ENCODE results near the gene PDZD2.

PDZD2 gene

GRCh38 chr5:32044939-32045338, 406.0 kb downstream of the PDZD2 start:
- H3K9me3 Mint-ChIP-seq, result no peaks in the 10 kb centered on the region
- no peaks in the 10 kb centered on the region for H3K27me3 Mint-ChIP-seq
- H3K36me3 Mint-ChIP-seq, result no peaks in the 10 kb centered on the region
- H3K4me1 Mint-ChIP-seq, result no peaks in the 10 kb centered on the region
- H3K27ac Mint-ChIP-seq, result no peak overlapping the region
- H3K4me3 Mint-ChIP-seq, result no peak overlapping the region

DNA sequence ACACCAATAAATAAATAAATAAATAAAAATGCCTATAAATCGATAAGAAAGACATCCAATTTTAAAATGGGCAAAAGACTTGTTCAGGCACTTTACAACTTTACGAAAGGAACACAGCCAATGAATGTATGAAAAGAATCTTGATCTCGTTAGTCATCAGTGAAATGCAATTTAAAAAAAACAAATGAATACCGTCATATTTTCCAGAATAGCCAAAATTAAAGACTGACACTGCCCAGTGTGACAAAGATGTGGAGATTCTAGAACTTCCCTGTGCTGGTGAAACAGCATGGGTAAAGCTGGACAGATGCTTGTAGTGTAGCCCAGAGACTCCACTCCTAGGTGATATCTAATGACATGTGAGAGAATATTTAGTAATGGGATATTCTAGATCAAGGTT, 408.1 kb downstream of the PDZD2 start:
- Mint-ChIP-seq H3K27ac (no peak overlapping the region), H3K36me3 (peaks cover 2% of the 10 kb centered on the region), H3K4me1 (no peaks in the 10 kb centered on the region), H3K4me3 (no peak overlapping the region), H3K9me3 (no peaks in the 10 kb centered on the region), H3K27me3 (no peaks in the 10 kb centered on the region)

DNA sequence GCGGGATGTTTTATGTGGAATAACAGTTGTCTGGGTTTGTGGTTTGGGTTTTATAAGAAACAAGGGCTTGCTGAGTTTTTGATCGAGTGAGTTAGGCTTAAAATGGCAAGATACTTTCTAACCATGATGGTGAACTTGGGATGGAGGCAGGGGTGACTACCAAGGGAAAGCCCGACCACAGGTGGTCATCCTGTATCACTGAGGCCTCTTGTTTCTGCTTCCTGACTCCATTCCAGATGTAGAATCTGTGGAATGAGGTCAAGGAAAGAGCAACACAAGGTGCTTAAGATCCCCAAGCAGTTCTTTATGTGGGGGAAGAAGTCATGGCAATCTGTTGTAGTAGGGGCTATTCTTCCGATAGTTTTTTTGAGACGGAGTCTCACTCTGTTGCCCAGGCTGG, 412.9 kb downstream of the PDZD2 start:
- H3K27ac Mint-ChIP-seq, result no peak overlapping the region
- H3K4me3 Mint-ChIP-seq, result no peak overlapping the region
- H3K27me3 Mint-ChIP-seq, result no peaks in the 10 kb centered on the region
- no peaks in the 10 kb centered on the region for H3K4me1 Mint-ChIP-seq
- no peaks in the 10 kb centered on the region for H3K9me3 Mint-ChIP-seq
- peaks cover 2% of the 10 kb centered on the region for H3K36me3 Mint-ChIP-seq

DNA sequence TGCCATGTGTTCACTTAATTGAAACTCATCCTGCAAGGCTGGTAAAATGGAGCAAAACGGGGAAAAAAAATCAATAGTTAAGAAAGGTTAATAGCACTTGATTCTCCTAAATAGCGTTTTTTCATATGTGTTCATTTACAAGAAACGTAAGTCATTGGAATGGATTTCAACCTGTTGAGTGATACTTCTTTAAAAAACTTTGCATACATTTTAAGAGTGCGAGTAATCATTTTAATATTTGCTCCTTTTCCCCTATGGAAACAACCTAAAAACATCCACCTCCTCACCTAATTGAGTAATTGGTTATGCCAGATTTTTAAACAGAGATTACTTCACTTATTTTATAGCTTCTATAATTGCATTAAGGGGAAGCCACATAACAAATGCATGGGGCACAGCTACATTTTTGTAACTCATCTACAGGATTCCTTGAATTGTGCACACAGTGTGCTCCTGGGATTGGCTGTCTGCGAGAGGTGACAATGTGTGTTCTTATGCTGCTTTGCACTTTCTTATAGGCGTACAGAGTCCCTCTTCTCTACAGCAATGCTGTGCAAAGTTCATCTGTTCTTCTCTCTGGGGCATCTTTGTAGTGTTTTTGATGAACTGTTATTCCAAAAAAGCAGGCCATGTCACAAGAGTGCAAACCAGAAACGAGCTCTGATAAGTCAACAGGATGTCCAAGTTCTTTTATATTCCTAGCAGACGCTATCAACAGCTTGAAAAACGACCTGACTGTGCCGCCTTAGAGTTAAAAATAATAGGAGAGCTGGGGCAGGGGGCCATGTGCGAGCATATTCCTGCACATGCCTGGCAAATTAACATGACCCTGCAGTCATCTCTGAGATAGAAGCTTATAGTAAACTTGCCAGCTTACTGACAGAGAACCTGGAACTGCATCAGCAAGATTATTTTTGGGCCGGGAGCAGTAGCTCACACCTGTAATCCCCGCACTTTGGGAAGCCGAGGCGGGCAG, 417.2 kb downstream of the PDZD2 start:
- Mint-ChIP-seq H3K27ac (no peak overlapping the region), H3K27me3 (no peaks in the 10 kb centered on the region), H3K4me3 (no peak overlapping the region), H3K4me1 (no peaks in the 10 kb centered on the region), H3K9me3 (no peaks in the 10 kb centered on the region), H3K36me3 (peaks cover 2% of the 10 kb centered on the region)

DNA sequence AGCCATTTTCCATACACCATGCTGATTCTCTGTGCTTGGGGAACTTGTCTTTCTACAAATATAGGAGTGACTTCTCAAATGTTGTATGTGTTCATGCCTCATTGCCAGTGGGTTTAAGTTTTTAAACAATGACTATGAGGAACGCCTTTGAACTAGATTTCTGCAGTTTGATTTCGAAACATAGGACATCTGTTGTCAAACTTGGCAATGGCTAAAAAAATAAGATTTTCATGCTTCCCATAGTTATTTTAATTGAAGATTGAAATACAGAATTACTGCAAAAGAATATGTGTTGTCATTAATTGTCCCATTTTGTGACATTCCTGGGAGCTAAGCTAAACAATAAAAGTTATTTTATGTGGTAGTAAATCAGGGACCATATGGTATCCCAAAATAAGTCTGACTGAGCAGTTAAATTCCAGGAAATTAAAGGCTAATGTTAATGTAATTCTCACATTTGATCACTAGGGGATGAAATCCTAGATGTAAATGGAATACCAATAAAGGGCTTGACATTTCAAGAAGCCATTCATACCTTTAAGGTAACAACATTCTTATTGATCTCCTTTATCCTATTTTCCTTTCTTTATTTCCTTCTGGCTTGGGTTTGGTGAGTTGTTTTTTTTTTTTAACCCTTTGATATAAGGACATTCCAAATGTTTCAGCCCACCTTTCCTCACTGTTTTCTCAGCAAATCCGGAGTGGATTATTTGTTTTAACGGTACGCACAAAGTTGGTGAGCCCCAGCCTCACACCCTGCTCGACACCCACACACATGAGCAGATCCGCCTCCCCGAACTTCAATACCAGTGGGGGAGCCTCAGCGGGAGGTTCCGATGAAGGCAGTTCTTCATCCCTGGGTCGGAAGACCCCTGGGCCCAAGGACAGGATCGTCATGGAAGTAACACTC, 418.5 kb downstream of the PDZD2 start:
- H3K27me3 Mint-ChIP-seq, result no peaks in the 10 kb centered on the region
- H3K4me3 Mint-ChIP-seq, result no peak overlapping the region
- no peaks in the 10 kb centered on the region for H3K36me3 Mint-ChIP-seq
- H3K4me1 Mint-ChIP-seq, result no peaks in the 10 kb centered on the region
- H3K9me3 Mint-ChIP-seq, result no peaks in the 10 kb centered on the region
- H3K27ac Mint-ChIP-seq, result no peak overlapping the region

- H3K27ac Mint-ChIP-seq, result no peak overlapping the region
- H3K4me1 Mint-ChIP-seq, result no peaks in the 10 kb centered on the region
- H3K36me3 Mint-ChIP-seq, result no peaks in the 10 kb centered on the region
- H3K4me3 Mint-ChIP-seq, result no peak overlapping the region
- no peaks in the 10 kb centered on the region for H3K27me3 Mint-ChIP-seq
- H3K9me3 Mint-ChIP-seq, result no peaks in the 10 kb centered on the region
Observed at GRCh38 chr5:32058101-32058500, 419.2 kb downstream of the PDZD2 start.

- Mint-ChIP-seq H3K36me3 (no peaks in the 10 kb centered on the region), H3K9me3 (no peaks in the 10 kb centered on the region), H3K27ac (no peak overlapping the region), H3K4me3 (no peak overlapping the region), H3K27me3 (no peaks in the 10 kb centered on the region), H3K4me1 (no peaks in the 10 kb centered on the region)
Observed at GRCh38 chr5:32058997-32059396, 420.1 kb downstream of the PDZD2 start.

DNA sequence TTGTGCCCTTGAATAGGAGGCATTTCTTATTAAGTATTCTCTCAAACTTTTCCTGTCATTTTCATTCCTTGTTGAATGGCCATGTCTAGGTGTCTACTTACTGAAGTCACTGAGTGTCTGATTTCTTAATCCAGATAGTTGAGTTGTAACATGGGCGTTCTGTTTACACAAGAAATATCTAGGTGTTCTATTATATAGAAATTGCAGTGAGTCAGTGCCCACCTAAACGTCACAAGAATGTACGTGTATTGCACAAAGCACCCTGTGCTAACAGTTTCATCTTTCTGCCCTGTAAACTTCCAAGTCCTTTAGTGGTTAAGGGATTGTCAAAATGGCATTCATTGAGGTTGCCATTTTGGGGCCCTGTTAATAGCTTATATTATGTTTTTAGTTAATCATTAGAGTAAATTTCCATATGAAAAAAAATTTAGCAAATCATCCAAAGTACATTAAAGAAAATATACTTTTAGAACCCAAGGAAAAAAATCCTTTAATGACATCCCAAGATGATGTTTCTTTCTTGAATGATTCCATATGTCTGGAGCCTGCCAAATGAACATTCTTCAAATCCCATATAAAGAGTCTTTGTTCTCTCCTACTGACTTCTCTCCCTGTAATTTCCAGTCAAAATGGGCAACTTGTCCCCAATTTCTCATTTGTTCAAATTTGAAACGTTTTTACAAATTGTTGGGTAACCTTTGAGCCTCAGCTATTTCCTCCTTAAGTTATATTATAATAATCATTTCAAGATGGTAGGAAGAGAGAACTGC, 421.0 kb downstream of the PDZD2 start:
- Mint-ChIP-seq H3K4me1 (no peaks in the 10 kb centered on the region), H3K27me3 (no peaks in the 10 kb centered on the region), H3K27ac (no peak overlapping the region), H3K36me3 (no peaks in the 10 kb centered on the region), H3K9me3 (no peaks in the 10 kb centered on the region), H3K4me3 (no peak overlapping the region)

GRCh38 chr5:32061236-32061635, 422.3 kb downstream of the PDZD2 start:
- no peak overlapping the region for H3K4me3 Mint-ChIP-seq
- H3K4me1 Mint-ChIP-seq, result no peaks in the 10 kb centered on the region
- no peaks in the 10 kb centered on the region for H3K9me3 Mint-ChIP-seq
- no peaks in the 10 kb centered on the region for H3K27me3 Mint-ChIP-seq
- H3K36me3 Mint-ChIP-seq, result no peaks in the 10 kb centered on the region
- H3K27ac Mint-ChIP-seq, result no peak overlapping the region

DNA sequence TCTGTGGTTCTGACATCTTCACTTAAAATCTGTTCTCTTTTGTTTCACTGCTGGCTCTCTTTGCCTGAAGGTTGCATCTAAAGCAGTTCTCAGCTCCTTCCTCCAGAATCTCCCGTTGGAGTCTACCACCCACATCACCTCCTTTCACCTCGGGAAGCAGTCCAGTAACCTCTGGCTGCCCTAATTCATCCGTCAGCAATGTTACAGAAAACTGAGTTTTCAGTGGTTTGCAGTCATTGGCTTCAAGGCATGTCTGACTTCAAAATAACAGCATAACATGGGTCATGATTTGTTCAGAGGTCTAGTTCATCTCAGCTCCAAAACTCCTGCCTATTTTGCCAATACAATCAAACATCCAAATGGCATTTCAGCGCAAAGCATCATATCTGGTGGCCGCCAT, 427.5 kb downstream of the PDZD2 start:
- no peaks in the 10 kb centered on the region for H3K36me3 Mint-ChIP-seq
- H3K27ac Mint-ChIP-seq, result no peak overlapping the region
- no peaks in the 10 kb centered on the region for H3K9me3 Mint-ChIP-seq
- H3K4me1 Mint-ChIP-seq, result no peaks in the 10 kb centered on the region
- no peaks in the 10 kb centered on the region for H3K27me3 Mint-ChIP-seq
- H3K4me3 Mint-ChIP-seq, result no peak overlapping the region

- Mint-ChIP-seq H3K36me3 (no peaks in the 10 kb centered on the region), H3K9me3 (no peaks in the 10 kb centered on the region), H3K4me3 (no peak overlapping the region), H3K27me3 (no peaks in the 10 kb centered on the region), H3K4me1 (no peaks in the 10 kb centered on the region), H3K27ac (no peak overlapping the region)
Observed at GRCh38 chr5:32067774-32068470, 429.0 kb downstream of the PDZD2 start.

DNA sequence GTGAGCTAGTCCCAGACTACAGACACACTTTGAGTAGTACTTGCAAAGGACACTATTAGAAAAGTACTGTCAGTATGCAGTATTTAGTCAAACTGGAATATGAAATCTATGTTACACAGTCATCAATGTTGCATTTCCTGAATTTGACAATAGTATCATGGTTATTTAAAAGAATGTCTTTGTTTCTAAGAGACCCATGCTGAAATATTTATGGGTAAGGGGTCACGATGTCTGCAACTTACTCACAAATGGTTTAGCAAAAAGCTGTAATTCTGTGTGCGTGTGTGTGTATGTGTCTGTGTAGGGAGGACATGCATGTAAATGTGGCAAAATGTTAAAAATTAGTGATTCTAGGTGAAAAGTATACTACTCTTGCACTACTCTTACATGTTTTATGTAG, 429.6 kb downstream of the PDZD2 start:
- Mint-ChIP-seq H3K27ac (no peak overlapping the region), H3K27me3 (no peaks in the 10 kb centered on the region), H3K4me3 (no peak overlapping the region), H3K36me3 (no peaks in the 10 kb centered on the region), H3K4me1 (no peaks in the 10 kb centered on the region), H3K9me3 (no peaks in the 10 kb centered on the region)

- Mint-ChIP-seq H3K27ac (no peak overlapping the region), H3K27me3 (no peaks in the 10 kb centered on the region), H3K36me3 (no peaks in the 10 kb centered on the region), H3K4me1 (no peaks in the 10 kb centered on the region), H3K9me3 (no peaks in the 10 kb centered on the region), H3K4me3 (no peak overlapping the region)
Observed at GRCh38 chr5:32069396-32069795, 430.5 kb downstream of the PDZD2 start.

- Mint-ChIP-seq H3K9me3 (no peaks in the 10 kb centered on the region), H3K36me3 (no peaks in the 10 kb centered on the region), H3K4me1 (no peaks in the 10 kb centered on the region), H3K27me3 (no peaks in the 10 kb centered on the region), H3K4me3 (no peak overlapping the region), H3K27ac (no peak overlapping the region)
Observed at GRCh38 chr5:32071351-32071944, 432.5 kb downstream of the PDZD2 start.

DNA sequence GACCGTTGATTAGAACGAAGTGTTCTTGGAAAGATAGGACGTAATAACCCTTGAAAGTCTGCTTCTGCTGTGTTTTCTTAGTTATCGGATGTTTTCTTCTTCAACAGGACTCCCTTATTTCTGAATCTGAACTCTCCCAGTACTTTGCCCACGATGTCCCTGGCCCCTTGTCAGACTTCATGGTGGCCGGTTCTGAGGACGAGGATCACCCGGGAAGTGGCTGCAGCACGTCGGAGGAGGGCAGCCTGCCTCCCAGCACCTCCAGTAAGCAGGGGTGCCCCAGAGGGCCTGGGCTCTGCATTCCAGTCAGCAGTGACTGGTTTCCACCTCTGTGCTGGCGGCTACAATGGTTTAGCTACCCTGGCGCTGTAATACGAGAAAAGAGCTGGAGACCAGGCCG, 433.1 kb downstream of the PDZD2 start:
- Mint-ChIP-seq H3K36me3 (no peaks in the 10 kb centered on the region), H3K27ac (no peak overlapping the region), H3K9me3 (no peaks in the 10 kb centered on the region), H3K27me3 (no peaks in the 10 kb centered on the region), H3K4me3 (no peak overlapping the region), H3K4me1 (peaks cover 5% of the 10 kb centered on the region)
